ENCODE data around the gene SAMHD1. TPM values are rescaled to one million over a fixed set of nuclear protein-coding genes. Genes with fewer than 3 reads are reported as not detected.

SAMHD1 gene
- total and polyA plus RNA-seq, 2 donors (not counting 3 experiments of a cell fraction or from before 2014, with no cell fraction given): 13.7 to 27.5 TPM

GRCh38 chr20:36991703-36992102, 40.2 kb upstream of the SAMHD1 start:
- Histone ChIP-seq H3K27me3 (ENCODE audit: control insufficient read depth in 2 of 2, insufficient read depth in 2 of 2, low read length in 2 of 2) (no peaks in the 10 kb centered on the region), H3K36me3 (ENCODE audit: control insufficient read depth in 2 of 2, extremely low read depth in 1 of 2, insufficient read depth in 2 of 2, low read length in 2 of 2) (no peaks in the 10 kb centered on the region), H3K9me1 (replicated peaks; ENCODE audit: control insufficient read depth, extremely low read depth, insufficient read depth, low read length) (no peaks in the 10 kb centered on the region), H4K20me1 (replicated peaks; ENCODE audit: control insufficient read depth, extremely low read depth, insufficient read depth, low read length) (no peaks in the 10 kb centered on the region), H3K9me3 (replicated peaks; ENCODE audit: control insufficient read depth, insufficient read depth, low read length) (no peaks in the 10 kb centered on the region), H3K9ac (replicated peaks; ENCODE audit: extremely low read depth, insufficient read depth, low read length) (no peak overlapping the region), H2AFZ (ENCODE audit: low read depth, low read length) (no peak overlapping the region), H3K4me3 (replicated peaks in 1 of 3; ENCODE audit: insufficient read depth in 1 of 3, low read depth in 1 of 3, low read length in 3 of 3) (no peak overlapping the region), H3K27ac (ENCODE audit: insufficient read depth, low read depth, low read length) (no peak overlapping the region), H3K4me1 (ENCODE audit: control insufficient read depth, extremely low read depth, insufficient read depth, low read length) (peaks cover 8% of the 10 kb centered on the region), H3K79me2 (ENCODE audit: control insufficient read depth, insufficient read depth, low read length) (no peaks in the 10 kb centered on the region), H3K4me2 (ENCODE audit: insufficient read depth, low read length) (no peak overlapping the region)
- CTCF ChIA-PET: no interaction called here
- POLR2A ChIA-PET: interaction anchor here (0.7 kb wide), 1 partner anchor 23 kb away, joined by 5 read pairs; no protein-coding TSS in a partner anchor
- TF ChIP-seq GATA2 (IDR thresholded peaks at IDR 0.05; ENCODE audit: insufficient read depth, insufficient read length, low read depth, low read length) (no peak), POLR2A (IDR thresholded peaks at IDR 0.05; ENCODE audit: low read depth, low read length) (no peak), EZH2 (IDR thresholded peaks at IDR 0.05; ENCODE audit: borderline replicate concordance, low read depth, low read length, severe bottlenecking) (no peak), JUN (IDR thresholded peaks at IDR 0.05; ENCODE audit: borderline replicate concordance, insufficient read depth, insufficient read length, low read depth) (no peak), FOS (IDR thresholded peaks at IDR 0.05; ENCODE audit: borderline replicate concordance, insufficient read depth, low read length) (no peak), MYC (IDR thresholded peaks at IDR 0.05; ENCODE audit: low read depth, low read length) (no peak)
- TF ChIP-seq, protein P1, sequence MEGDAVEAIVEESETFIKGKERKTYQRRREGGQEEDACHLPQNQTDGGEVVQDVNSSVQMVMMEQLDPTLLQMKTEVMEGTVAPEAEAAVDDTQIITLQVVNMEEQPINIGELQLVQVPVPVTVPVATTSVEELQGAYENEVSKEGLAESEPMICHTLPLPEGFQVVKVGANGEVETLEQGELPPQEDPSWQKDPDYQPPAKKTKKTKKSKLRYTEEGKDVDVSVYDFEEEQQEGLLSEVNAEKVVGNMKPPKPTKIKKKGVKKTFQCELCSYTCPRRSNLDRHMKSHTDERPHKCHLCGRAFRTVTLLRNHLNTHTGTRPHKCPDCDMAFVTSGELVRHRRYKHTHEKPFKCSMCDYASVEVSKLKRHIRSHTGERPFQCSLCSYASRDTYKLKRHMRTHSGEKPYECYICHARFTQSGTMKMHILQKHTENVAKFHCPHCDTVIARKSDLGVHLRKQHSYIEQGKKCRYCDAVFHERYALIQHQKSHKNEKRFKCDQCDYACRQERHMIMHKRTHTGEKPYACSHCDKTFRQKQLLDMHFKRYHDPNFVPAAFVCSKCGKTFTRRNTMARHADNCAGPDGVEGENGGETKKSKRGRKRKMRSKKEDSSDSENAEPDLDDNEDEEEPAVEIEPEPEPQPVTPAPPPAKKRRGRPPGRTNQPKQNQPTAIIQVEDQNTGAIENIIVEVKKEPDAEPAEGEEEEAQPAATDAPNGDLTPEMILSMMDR (IDR thresholded peaks at IDR 0.05; ENCODE audit: extremely low read depth in 1 of 2, insufficient read depth in 1 of 2, low read depth in 1 of 2, low read length in 2 of 2): no peak
- TF ChIP-seq, protein P2, sequence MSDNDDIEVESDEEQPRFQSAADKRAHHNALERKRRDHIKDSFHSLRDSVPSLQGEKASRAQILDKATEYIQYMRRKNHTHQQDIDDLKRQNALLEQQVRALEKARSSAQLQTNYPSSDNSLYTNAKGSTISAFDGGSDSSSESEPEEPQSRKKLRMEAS (IDR thresholded peaks at IDR 0.05; ENCODE audit: insufficient read depth, insufficient read length): no peak
- dilution Hi-C loops (cut with MboI; ENCODE audit: extremely low pct_ligation_motif_present, low sequenced_read_pairs) (no loop called here), intact Hi-C loops (cut with micrococcal nuclease) (no loop called here)
- no TSS peak for BruUV-seq (replicated peaks)
- no peak for DNase-seq (ENCODE audit: low read depth, low spot score)
- no peak for FAIRE-seq
